HCT116 (cell line): Measurements from ENCODE around the gene RIMS4. TPM values are rescaled to one million over a fixed set of nuclear protein-coding genes. Genes with fewer than 3 reads are reported as not detected.

Experiments
- ATAC-seq: fragments of 200-7000 bp; cut with Tn5 transposase; 2 replicates; pipeline ENCODE4 v1.9.1; 2020; ENCODE audit warnings: mild to moderate bottlenecking, moderate library complexity
- BruUV-seq: library from RNA; stranded (reverse); fragments of 400-500 nt; replicated peaks from 2 replicates; lab custom pipeline; 2021; lab: Mats Ljungman, UMichigan
- CTCF ChIA-PET: fragments of 300-600 bp; sonication (Branson Sonifier 250); formaldehyde crosslinking; loops from one replicate; lab custom pipeline; 2021; ENCODE audit warnings: antibody characterized with exemption; lab: Charles Lee
- POLR2A ChIA-PET: fragments of 300-600, 350-600 bp; sonication (Branson Sonifier 250); formaldehyde crosslinking; loops from one replicate; lab custom pipeline; 2021; ENCODE audit warnings: antibody characterized with exemption; lab: Charles Lee
- RAD21 ChIA-PET, 2 experiments: fragments of 300-600 bp; sonication (Branson Sonifier 250); formaldehyde crosslinking; loops; one replicate each; lab custom pipeline; 2023; ENCODE audit warnings: low total read pairs in 2 of 2; ENCODE audit not compliant: uncharacterized antibody in 2 of 2, unreplicated experiment in 2 of 2, low non-redundant PET in 1 of 2; lab: Charles Lee
- DNase-seq: peaks from one replicate; pipeline ENCODE4 v3.0.0-alpha.2; 2010; ENCODE audit warnings: low read depth, low spot score
- H2AFZ ChIP-seq: fragments of 200-600 bp; shearing (Covaris generic), sonication (generic); 2 replicates; pipeline ENCODE4 v1.6.1; 2017; ENCODE audit warnings: low read depth, mixed run types, mixed read lengths, antibody characterized with exemption, low read length; ENCODE audit not compliant: poor library complexity, severe bottlenecking
- H3K27ac ChIP-seq: 2 replicates; pipeline ENCODE4 v1.5.1; 2012; ENCODE audit warnings: low read depth, low read length
- H3K27me3 ChIP-seq: fragments of 200-600 bp; sonication (generic); 2 replicates; pipeline ENCODE4 v1.6.1; 2016; ENCODE audit warnings: mixed run types, low read length, mixed read lengths; ENCODE audit not compliant: insufficient read depth
- H3K36me3 ChIP-seq, 2 experiments: fragments of 200-500 bp in 1 of 2; fragments of 200-600 bp in 1 of 2; sonication (Bioruptor generic) in 1 of 2; sonication (generic) in 1 of 2; 2 replicates each; pipeline versions ENCODE4 v1.5.1 to v1.6.1; 2014 to 2016; ENCODE audit warnings: low read length in 2 of 2, inconsistent platforms in 1 of 2, mixed read lengths in 1 of 2, mixed run types in 1 of 2; ENCODE audit not compliant: insufficient read depth in 2 of 2, control insufficient read depth in 1 of 2
- H3K4me1 ChIP-seq, 2 experiments: fragments of 200-600 bp in 1 of 2; sonication (generic) in 1 of 2; 2 replicates each; pipeline versions ENCODE4 v1.5.1 to v1.6.1; 2012 to 2017; ENCODE audit warnings: low read length in 2 of 2, inconsistent platforms in 1 of 2, mild to moderate bottlenecking in 1 of 2, mixed read lengths in 1 of 2, mixed run types in 1 of 2, moderate library complexity in 1 of 2; ENCODE audit not compliant: insufficient read depth in 2 of 2, control insufficient read depth in 1 of 2
- H3K4me2 ChIP-seq: fragments of 200-600 bp; sonication (generic); 2 replicates; pipeline ENCODE4 v1.6.1; 2017; ENCODE audit warnings: mixed run types, low read length, mixed read lengths
- H3K4me3 ChIP-seq, 2 experiments: fragments of 200-600 bp in 1 of 2; sonication (generic) in 1 of 2; replicated peaks in 1 of 2; 2 replicates each; pipeline ENCODE4 v1.5.1; 2011 to 2016; ENCODE audit warnings: low read length in 2 of 2, control low read depth in 1 of 2, low read depth in 1 of 2, mild to moderate bottlenecking in 1 of 2, mixed read lengths in 1 of 2, mixed run types in 1 of 2
- H3K79me2 ChIP-seq: fragments of 200-600 bp; sonication (generic); 2 replicates; pipeline ENCODE4 v1.6.1; 2017; ENCODE audit warnings: mild to moderate bottlenecking, mixed run types, low read length, moderate library complexity, mixed read lengths; ENCODE audit not compliant: insufficient read depth
- H3K9ac ChIP-seq: fragments of 200-600 bp; sonication (generic); 2 replicates; pipeline ENCODE4 v1.6.1; 2016; ENCODE audit warnings: low read length, mixed read lengths
- H3K9me2 ChIP-seq: fragments of 200-600 bp; sonication (generic), shearing (Covaris generic); 2 replicates; pipeline ENCODE4 v1.6.1; 2017; ENCODE audit warnings: mixed run types, mild to moderate bottlenecking, moderate library complexity; ENCODE audit not compliant: insufficient read depth
- H3K9me3 ChIP-seq, 2 experiments: fragments of 200-500 bp in 1 of 2; fragments of 200-600 bp in 1 of 2; sonication (Bioruptor generic) in 1 of 2; sonication (generic) in 1 of 2; 2 replicates each; pipeline ENCODE4 v1.6.1; 2014 to 2017; ENCODE audit warnings: low read length in 2 of 2, mixed read lengths in 2 of 2, inconsistent platforms in 1 of 2, low read depth in 1 of 2, mild to moderate bottlenecking in 1 of 2, mixed run types in 1 of 2, moderate library complexity in 1 of 2; ENCODE audit not compliant: control insufficient read depth in 1 of 2, insufficient read depth in 1 of 2
- H4K20me1 ChIP-seq: fragments of 200-600 bp; sonication (generic), shearing (Covaris generic); 2 replicates; pipeline ENCODE4 v1.6.1; 2017; ENCODE audit warnings: mixed run types, mild to moderate bottlenecking, moderate library complexity; ENCODE audit not compliant: insufficient read depth
- CBX3 ChIP-seq: IDR thresholded peaks from 2 replicates; pipeline ENCODE4 v1.6.1; 2012; ENCODE audit warnings: low read depth
- EGR1 ChIP-seq: IDR thresholded peaks from 2 replicates; pipeline ENCODE4 v1.6.1; 2012; ENCODE audit warnings: low read depth
- ELF1 ChIP-seq: IDR thresholded peaks from 2 replicates; pipeline ENCODE4 v1.6.1; 2012; ENCODE audit warnings: low read depth, borderline replicate concordance
- POLR2A ChIP-seq: IDR thresholded peaks from 2 replicates; pipeline ENCODE4 v1.7.0; 2011; ENCODE audit warnings: borderline replicate concordance; ENCODE audit not compliant: insufficient read depth, insufficient read length; ENCODE audit errors: extremely low read depth
- SIN3A ChIP-seq: IDR thresholded peaks from 2 replicates; pipeline ENCODE4 v1.6.1; 2012; ENCODE audit warnings: low read depth
- SP1 ChIP-seq: IDR thresholded peaks from 2 replicates; pipeline ENCODE4 v1.6.1; 2012; ENCODE audit warnings: low read depth
- TCF7L2 ChIP-seq: IDR thresholded peaks from 2 replicates; pipeline ENCODE4 v1.7.0; 2011; ENCODE audit warnings: borderline replicate concordance, inconsistent platforms; ENCODE audit not compliant: insufficient read depth, insufficient read length; ENCODE audit errors: extremely low read depth
- YY1 ChIP-seq: IDR thresholded peaks from 2 replicates; pipeline ENCODE4 v1.6.1; 2011; ENCODE audit warnings: low read length, low read depth, moderate library complexity, mild to moderate bottlenecking; ENCODE audit not compliant: insufficient replicate concordance; ENCODE audit errors: extremely low read depth
- ZFX ChIP-seq: fragments of 450-650 bp; IDR thresholded peaks from 2 replicates; pipeline ENCODE4 v1.6.1; 2017
- ZNF274 ChIP-seq: fragments of 200-500 bp; sonication (Bioruptor generic); IDR thresholded peaks from 2 replicates; pipeline ENCODE4 v1.6.1; 2014; ENCODE audit warnings: mild to moderate bottlenecking, low read depth, low read length, inconsistent platforms
- intact Hi-C: fragments of 100-400 bp; cut with micrococcal nuclease; formaldehyde crosslinking; loops from 2 replicates; pipeline ENCODE4 v1.10.0; 2022
- total RNA-seq: library from RNA; stranded (reverse); gene quantifications from one replicate; pipeline ENCODE4 v1.2.1, GENCODE V29; 2021; ENCODE audit not compliant: unreplicated experiment
- TF ChIP-seq, protein P1 (sequence below): IDR thresholded peaks from 2 replicates; pipeline ENCODE4 v1.6.1; 2012
- TF ChIP-seq, protein P2 (sequence below): IDR thresholded peaks from 2 replicates; pipeline ENCODE4 v1.6.1; 2012
- TF ChIP-seq, protein P3 (sequence below): IDR thresholded peaks from 2 replicates; pipeline ENCODE4 v1.6.1; 2011; ENCODE audit warnings: mild to moderate bottlenecking, low read length, moderate library complexity; ENCODE audit not compliant: insufficient replicate concordance; ENCODE audit errors: extremely low read depth

RIMS4 gene
- total RNA-seq, 1 experiment from 2014 or later = 0.05 TPM

DNA sequence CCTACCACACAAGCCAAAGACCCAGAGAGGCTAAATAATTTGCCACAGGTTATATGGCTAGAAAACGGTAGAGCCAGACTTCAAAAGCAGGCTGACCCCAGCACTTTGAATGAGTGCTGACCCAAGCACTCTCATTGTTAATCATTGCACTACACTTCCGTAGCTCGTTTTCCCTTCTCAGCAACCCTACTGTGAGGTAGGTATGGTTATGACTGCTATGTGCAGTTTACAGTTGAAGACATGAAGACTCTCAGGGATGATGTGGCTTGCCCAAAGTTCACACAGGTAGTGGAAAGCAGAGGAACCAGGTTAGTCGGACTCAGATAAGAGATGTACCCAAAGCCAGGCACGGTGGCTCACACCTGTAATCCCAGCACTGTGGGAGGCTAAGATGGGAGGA is 33.5 kb upstream of the RIMS4 start:
- RAD21 ChIA-PET = no interaction called here
- POLR2A ChIA-PET = no interaction called here
- no TSS peak for BruUV-seq

DNA sequence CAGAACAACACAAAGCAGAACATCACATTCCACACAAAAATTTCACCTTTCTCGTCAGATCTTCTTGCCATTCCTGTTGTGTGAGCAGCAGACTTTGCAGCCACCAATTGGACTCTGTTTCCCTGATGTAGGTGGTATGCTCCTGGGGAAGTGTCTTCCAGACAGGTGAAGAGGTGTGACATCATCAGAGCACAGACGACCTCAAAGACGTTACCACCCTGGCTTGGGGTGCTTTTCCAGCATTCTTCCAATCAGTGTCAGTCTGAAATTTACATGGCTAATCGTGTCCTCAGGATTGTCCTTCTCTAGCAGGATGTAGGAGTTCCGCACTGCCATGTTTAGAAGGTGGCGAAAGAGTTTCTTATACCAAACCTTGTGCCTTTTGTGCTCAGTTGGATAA is 31.6 kb upstream of the RIMS4 start:
- DNase-seq = no peak
- ChIA-PET CTCF (no interaction called here), RAD21 (no interaction called here), POLR2A (no interaction called here)
- no peak for ATAC-seq
- Histone ChIP-seq H3K36me3 (no peaks in the 10 kb centered on the region), H3K27ac (no peak overlapping the region), H3K9ac (no peak overlapping the region), H3K27me3 (peaks cover 16% of the 10 kb centered on the region; the same call in 1 of the 2 replicates), H3K79me2 (no peaks in the 10 kb centered on the region), H3K4me2 (no peak overlapping the region), H3K9me2 (no peaks in the 10 kb centered on the region), H3K4me3 (no peak overlapping the region), H3K9me3 (no peaks in the 10 kb centered on the region), H3K4me1 (no peaks in the 10 kb centered on the region), H4K20me1 (no peaks in the 10 kb centered on the region), H2AFZ (no peak overlapping the region)
- TF ChIP-seq CBX3 (no peak), ELF1 (no peak), TCF7L2 (no peak), SP1 (no peak), YY1 (no peak)
- TF ChIP-seq, protein P1, sequence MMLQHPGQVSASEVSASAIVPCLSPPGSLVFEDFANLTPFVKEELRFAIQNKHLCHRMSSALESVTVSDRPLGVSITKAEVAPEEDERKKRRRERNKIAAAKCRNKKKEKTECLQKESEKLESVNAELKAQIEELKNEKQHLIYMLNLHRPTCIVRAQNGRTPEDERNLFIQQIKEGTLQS = no peak
- TF ChIP-seq, protein P2, sequence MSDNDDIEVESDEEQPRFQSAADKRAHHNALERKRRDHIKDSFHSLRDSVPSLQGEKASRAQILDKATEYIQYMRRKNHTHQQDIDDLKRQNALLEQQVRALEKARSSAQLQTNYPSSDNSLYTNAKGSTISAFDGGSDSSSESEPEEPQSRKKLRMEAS = no peak
- no TSS peak for BruUV-seq
- intact Hi-C loops = no loop called here

More for the DNA sequence above, 33.5 kb upstream of the RIMS4 start:
- CTCF ChIA-PET = no interaction called here
- no peak overlapping the region for H3K4me2 ChIP-seq
- ATAC-seq = no peak
- H3K9me3 ChIP-seq = no peaks in the 10 kb centered on the region
- H4K20me1 ChIP-seq = no peaks in the 10 kb centered on the region
- no peak overlapping the region for H3K9ac ChIP-seq
- H3K36me3 ChIP-seq = no peaks in the 10 kb centered on the region
- no peak for DNase-seq
- H3K27me3 ChIP-seq = no peaks in the 10 kb centered on the region
- H2AFZ ChIP-seq = no peak overlapping the region
- no peak overlapping the region for H3K4me3 ChIP-seq
- H3K4me1 ChIP-seq = no peaks in the 10 kb centered on the region
- H3K27ac ChIP-seq = no peak overlapping the region
- intact Hi-C loops = no loop called here
- H3K9me2 ChIP-seq = no peaks in the 10 kb centered on the region
- no peak for TF ChIP-seq POLR2A
- TF ChIP-seq SIN3A = no peak
- TF ChIP-seq ZFX = no peak
- no peak for TF ChIP-seq ZNF274
- TF ChIP-seq, protein P3, sequence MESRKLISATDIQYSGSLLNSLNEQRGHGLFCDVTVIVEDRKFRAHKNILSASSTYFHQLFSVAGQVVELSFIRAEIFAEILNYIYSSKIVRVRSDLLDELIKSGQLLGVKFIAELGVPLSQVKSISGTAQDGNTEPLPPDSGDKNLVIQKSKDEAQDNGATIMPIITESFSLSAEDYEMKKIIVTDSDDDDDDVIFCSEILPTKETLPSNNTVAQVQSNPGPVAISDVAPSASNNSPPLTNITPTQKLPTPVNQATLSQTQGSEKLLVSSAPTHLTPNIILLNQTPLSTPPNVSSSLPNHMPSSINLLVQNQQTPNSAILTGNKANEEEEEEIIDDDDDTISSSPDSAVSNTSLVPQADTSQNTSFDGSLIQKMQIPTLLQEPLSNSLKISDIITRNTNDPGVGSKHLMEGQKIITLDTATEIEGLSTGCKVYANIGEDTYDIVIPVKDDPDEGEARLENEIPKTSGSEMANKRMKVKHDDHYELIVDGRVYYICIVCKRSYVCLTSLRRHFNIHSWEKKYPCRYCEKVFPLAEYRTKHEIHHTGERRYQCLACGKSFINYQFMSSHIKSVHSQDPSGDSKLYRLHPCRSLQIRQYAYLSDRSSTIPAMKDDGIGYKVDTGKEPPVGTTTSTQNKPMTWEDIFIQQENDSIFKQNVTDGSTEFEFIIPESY = no peak
- TF ChIP-seq TCF7L2 = no peak
- no peak for TF ChIP-seq EGR1
- TF ChIP-seq ELF1 = no peak
- H3K79me2 ChIP-seq = no peaks in the 10 kb centered on the region
